HepG2 (cell line): ENCODE data around the gene CENATAC. TPM values are rescaled to one million over a fixed set of nuclear protein-coding genes. Genes with fewer than 3 reads are reported as not detected.

Experiments used
- ATM ChIP-seq: fragments of 450-650 bp; IDR thresholded peaks from 2 replicates; pipeline ENCODE4 v1.7.1; 2017; ENCODE audit warnings: mild to moderate bottlenecking, borderline replicate concordance
- CENPX ChIP-seq: sonication (generic); formaldehyde crosslinking; IDR thresholded peaks from 2 replicates; pipeline ENCODE4 v1.9.0; 2021; ENCODE audit warnings: mild to moderate bottlenecking, missing genetic modification reagents, moderate library complexity
- DMAP1 ChIP-seq: IDR thresholded peaks from 2 replicates; pipeline ENCODE4 v1.6.1; 2016
- ETV5 ChIP-seq: IDR thresholded peaks from 2 replicates; pipeline ENCODE4 v1.6.1; 2018; ENCODE audit warnings: missing biosample characterization, missing genetic modification reagents, inconsistent platforms, borderline replicate concordance
- MIER3 ChIP-seq: IDR thresholded peaks from 2 replicates; pipeline ENCODE4 v1.6.1; 2016; ENCODE audit warnings: missing compliant biosample characterization, borderline replicate concordance
- MYC ChIP-seq: sonication (generic); formaldehyde crosslinking; IDR thresholded peaks from 2 replicates; pipeline ENCODE4 v1.9.0; 2021; ENCODE audit warnings: missing genetic modification reagents, borderline replicate concordance
- NFKB2 ChIP-seq: sonication (generic); formaldehyde crosslinking; IDR thresholded peaks from 2 replicates; pipeline ENCODE4 v1.4.0; 2020; ENCODE audit warnings: missing genetic modification reagents, borderline replicate concordance
- NFRKB ChIP-seq: fragments of 450-650 bp; IDR thresholded peaks from 2 replicates; pipeline ENCODE4 v1.6.1; 2017
- NONO ChIP-seq, 2 experiments: fragments of 450-650 bp in 1 of 2; sonication (generic) in 1 of 2; formaldehyde crosslinking in 1 of 2; IDR thresholded peaks in 1 of 2; conservative IDR thresholded peaks in 1 of 2; 2 replicates each; pipeline versions ENCODE4 v1.6.1 to v1.8.0; 2017 to 2022; ENCODE audit warnings: mild to moderate bottlenecking in 1 of 2, missing genetic modification reagents in 1 of 2, moderate library complexity in 1 of 2
- NR2F2 ChIP-seq: IDR thresholded peaks from 2 replicates; pipeline ENCODE4 v1.6.1; 2012; ENCODE audit warnings: low read depth, inconsistent platforms, borderline replicate concordance
- NRL ChIP-seq: sonication (generic); formaldehyde crosslinking; IDR thresholded peaks from 2 replicates; pipeline ENCODE4 v1.5.0; 2020; ENCODE audit warnings: missing genetic modification reagents, mild to moderate bottlenecking, moderate library complexity, borderline replicate concordance
- ONECUT2 ChIP-seq: sonication (generic); formaldehyde crosslinking; IDR thresholded peaks from 2 replicates; pipeline ENCODE4 v1.4.0; 2020; ENCODE audit warnings: missing genetic modification reagents
- TEAD3 ChIP-seq: optimal IDR thresholded peaks from 2 replicates; pipeline ENCODE3; 2016; ENCODE audit warnings: borderline replicate concordance
- U2AF1 ChIP-seq: fragments of 200-400 bp; formaldehyde crosslinking; optimal IDR thresholded peaks from 2 replicates; pipeline ENCODE3; 2017; ENCODE audit warnings: mild to moderate bottlenecking, low read depth, low read length
- ZFP36 ChIP-seq: fragments of 150-350 bp; IDR thresholded peaks from 2 replicates; pipeline ENCODE4 v1.6.1; 2018; ENCODE audit warnings: borderline replicate concordance, low read length, low read depth; ENCODE audit not compliant: partially characterized antibody
- ZNF326 ChIP-seq: sonication (generic); formaldehyde crosslinking; IDR thresholded peaks from 2 replicates; pipeline ENCODE4 v1.4.0; 2020; ENCODE audit warnings: missing genetic modification reagents, borderline replicate concordance
- ZNF382 ChIP-seq: sonication (generic); formaldehyde crosslinking; IDR thresholded peaks from 2 replicates; pipeline ENCODE4 v1.5.0; 2020; ENCODE audit warnings: missing genetic modification reagents, mild to moderate bottlenecking, borderline replicate concordance
- ZNF451 ChIP-seq: sonication (generic); formaldehyde crosslinking; IDR thresholded peaks from 2 replicates; pipeline ENCODE4 v1.5.0; 2020; ENCODE audit warnings: mild to moderate bottlenecking, missing genetic modification reagents
- ZNF547 ChIP-seq: sonication (generic); formaldehyde crosslinking; IDR thresholded peaks from 2 replicates; pipeline ENCODE4 v1.5.1; 2020; ENCODE audit warnings: mild to moderate bottlenecking, missing genetic modification reagents
- ZNF557 ChIP-seq: sonication (generic); formaldehyde crosslinking; IDR thresholded peaks from 2 replicates; pipeline ENCODE4 v1.4.0; 2020; ENCODE audit warnings: missing genetic modification reagents
- ZNF710 ChIP-seq: sonication (generic); formaldehyde crosslinking; IDR thresholded peaks from 2 replicates; pipeline ENCODE4 v1.5.0; 2020; ENCODE audit warnings: mild to moderate bottlenecking, missing genetic modification reagents, borderline replicate concordance
- ZSCAN20 ChIP-seq: sonication (generic); formaldehyde crosslinking; IDR thresholded peaks from 2 replicates; pipeline ENCODE4 v1.4.0; 2020; ENCODE audit warnings: missing genetic modification reagents, mild to moderate bottlenecking, borderline replicate concordance
- polyA plus RNA-seq, 8 experiments: library from polyadenylated mRNA; depleted of rRNA in 3 of 8; stranded (reverse) in 7 of 8; unstranded in 1 of 8; fragments of >200 nt; fragmentation: Illumina TruSeq in 4 of 8; extraction: Trizol in 4 of 8; gene quantifications; 2 replicates each; pipeline versions ENCODE4 v1.2.1 to v1.2.3, GENCODE V29; 2011 to 2016; ENCODE audit warnings: low read depth in 4 of 8, missing spikeins in 1 of 8, mixed read lengths in 1 of 8; ENCODE audit not compliant: insufficient read depth in 1 of 8
- total RNA-seq, 5 experiments: library from RNA; depleted of rRNA; stranded (reverse); fragments of >200 nt; fragmentation: Illumina TruSeq; extraction: Trizol; gene quantifications; 2 replicates each; pipeline ENCODE4 v1.2.3, GENCODE V29; 2016; ENCODE audit warnings: low read depth in 1 of 5
- TF ChIP-seq, protein P1 (sequence below): sonication (generic); formaldehyde crosslinking; IDR thresholded peaks from 2 replicates; pipeline ENCODE4 v1.8.1; 2023; ENCODE audit warnings: mild to moderate bottlenecking, missing genetic modification reagents
- TF ChIP-seq, protein P2 (sequence below): sonication (generic); formaldehyde crosslinking; IDR thresholded peaks from 2 replicates; pipeline ENCODE4 v1.5.1; 2020; ENCODE audit warnings: missing genetic modification reagents, mild to moderate bottlenecking, borderline replicate concordance

Gene CENATAC
- total and polyA plus RNA-seq, 2 of the 13 experiments (the other 11 are each of a cell fraction or from before 2014, with no cell fraction given): 21.7 to 25.0 TPM

DNA sequence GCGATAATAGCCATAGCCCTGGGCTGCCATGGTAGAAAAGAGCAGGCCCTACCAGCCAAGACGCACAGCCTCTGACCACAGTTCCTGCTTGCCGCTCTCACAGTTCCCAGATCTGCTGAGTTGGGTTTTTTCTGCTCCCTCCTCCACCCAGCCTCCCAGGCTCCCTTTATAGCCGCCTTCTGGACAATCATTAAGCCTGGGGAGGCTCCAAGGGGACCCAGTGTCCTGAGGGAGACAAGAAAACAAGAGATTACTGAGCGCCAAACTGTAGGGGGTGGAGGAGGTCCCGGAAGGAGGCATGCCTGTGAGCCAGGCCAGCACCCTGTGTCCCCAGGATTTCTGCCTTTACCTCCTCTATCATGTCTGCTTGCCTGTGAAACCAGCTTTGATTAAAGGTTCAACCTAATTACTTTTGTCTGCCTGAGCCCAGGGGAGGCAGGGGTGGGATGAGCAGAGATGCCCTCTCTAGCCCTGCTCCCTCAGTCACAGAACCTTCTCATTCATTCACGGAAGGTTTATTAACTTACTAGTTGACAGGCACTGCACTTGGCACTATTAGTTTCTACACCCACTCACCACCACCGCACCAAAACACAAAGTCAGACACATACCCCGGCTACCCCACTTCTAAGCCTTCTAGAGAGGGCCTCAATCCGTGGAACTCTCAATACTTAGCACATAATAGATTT, 31.5 kb downstream of the CENATAC start (continued):
- TF ChIP-seq MYC (0 out of 2 replicates have a peak, but pooled peaks have one; percentile 17), U2AF1 (no peak), ZNF451 (CRISPR knock-in tag) (0 out of 2 replicates have a peak, but pooled peaks have one; percentile 15), ZNF710 (CRISPR knock-in tag) (no peak), ZNF382 (CRISPR knock-in tag) (no peak), NFRKB (no peak), NFKB2 (CRISPR knock-in tag) (no peak), TEAD3 (peak; percentile 5), ZNF547 (no peak), ETV5 (CRISPR knock-in tag) (peak; percentile 76; the same call in 1 of the 2 replicates), ZNF326 (CRISPR knock-in tag) (no peak), NRL (CRISPR knock-in tag) (no peak), CENPX (CRISPR knock-in tag) (no peak), ZSCAN20 (CRISPR knock-in tag) (no peak), MIER3 (CRISPR knock-in tag) (no peak), DMAP1 (CRISPR knock-in tag) (peak; percentile 23; the same call in 1 of the 2 replicates), NR2F2 (peak; percentile 70; the same call in 1 of the 2 replicates), ATM (no peak), ZFP36 (no peak), ONECUT2 (CRISPR knock-in tag) (no peak), NONO (IDR thresholded peaks at IDR 0.05) (no peak), NONO (CRISPR knock-in tag; conservative IDR thresholded peaks at IDR 0.05) (peak; percentile 39; the same call in 1 of the 2 replicates), ZNF557 (CRISPR knock-in tag) (no peak)
- TF ChIP-seq, protein P1, sequence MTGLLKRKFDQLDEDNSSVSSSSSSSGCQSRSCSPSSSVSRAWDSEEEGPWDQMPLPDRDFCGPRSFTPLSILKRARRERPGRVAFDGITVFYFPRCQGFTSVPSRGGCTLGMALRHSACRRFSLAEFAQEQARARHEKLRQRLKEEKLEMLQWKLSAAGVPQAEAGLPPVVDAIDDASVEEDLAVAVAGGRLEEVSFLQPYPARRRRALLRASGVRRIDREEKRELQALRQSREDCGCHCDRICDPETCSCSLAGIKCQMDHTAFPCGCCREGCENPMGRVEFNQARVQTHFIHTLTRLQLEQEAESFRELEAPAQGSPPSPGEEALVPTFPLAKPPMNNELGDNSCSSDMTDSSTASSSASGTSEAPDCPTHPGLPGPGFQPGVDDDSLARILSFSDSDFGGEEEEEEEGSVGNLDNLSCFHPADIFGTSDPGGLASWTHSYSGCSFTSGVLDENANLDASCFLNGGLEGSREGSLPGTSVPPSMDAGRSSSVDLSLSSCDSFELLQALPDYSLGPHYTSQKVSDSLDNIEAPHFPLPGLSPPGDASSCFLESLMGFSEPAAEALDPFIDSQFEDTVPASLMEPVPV: no peak
- TF ChIP-seq, protein P2, sequence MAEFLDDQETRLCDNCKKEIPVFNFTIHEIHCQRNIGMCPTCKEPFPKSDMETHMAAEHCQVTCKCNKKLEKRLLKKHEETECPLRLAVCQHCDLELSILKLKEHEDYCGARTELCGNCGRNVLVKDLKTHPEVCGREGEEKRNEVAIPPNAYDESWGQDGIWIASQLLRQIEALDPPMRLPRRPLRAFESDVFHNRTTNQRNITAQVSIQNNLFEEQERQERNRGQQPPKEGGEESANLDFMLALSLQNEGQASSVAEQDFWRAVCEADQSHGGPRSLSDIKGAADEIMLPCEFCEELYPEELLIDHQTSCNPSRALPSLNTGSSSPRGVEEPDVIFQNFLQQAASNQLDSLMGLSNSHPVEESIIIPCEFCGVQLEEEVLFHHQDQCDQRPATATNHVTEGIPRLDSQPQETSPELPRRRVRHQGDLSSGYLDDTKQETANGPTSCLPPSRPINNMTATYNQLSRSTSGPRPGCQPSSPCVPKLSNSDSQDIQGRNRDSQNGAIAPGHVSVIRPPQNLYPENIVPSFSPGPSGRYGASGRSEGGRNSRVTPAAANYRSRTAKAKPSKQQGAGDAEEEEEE: no peak
